ENCODE results near the gene CXXC1.

Gene CXXC1

DNA sequence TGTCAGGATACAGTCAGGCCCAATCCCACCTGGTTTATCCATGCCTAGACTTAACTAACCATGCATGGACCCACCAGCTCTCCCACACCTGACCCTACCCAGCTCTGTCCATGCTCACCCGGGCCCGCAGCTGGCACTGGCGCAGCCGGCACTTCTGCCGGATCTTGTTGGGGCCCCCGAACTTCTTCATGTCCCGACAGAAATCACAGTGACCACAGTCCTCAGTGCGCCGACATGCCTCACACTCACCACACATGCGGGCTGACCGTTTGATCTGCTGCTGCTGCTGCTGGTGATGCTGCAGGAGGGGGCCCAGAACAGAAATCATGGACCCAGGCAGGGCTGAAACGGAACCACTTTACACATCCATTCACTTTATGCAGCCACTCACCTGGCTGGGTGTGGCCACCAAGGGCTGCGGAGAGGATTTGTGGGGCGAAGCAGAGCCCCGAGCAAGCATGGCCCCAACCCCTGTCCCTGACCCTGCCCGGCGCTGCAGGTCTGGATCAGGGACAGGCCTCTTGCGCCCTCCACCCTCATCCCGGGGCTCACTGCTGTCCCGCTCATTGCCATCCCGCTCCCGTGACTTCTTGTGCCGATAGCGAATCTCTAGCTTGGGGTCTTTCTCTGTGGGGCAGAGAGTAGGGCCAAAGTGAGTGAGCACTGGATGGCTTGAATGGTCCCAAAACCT lies 1.7 kb downstream of the CXXC1 start:
- H3K4me3 ChIP-seq (replicated peaks in 1 of 2; ENCODE audit: low read depth in 2 of 2, low read length in 2 of 2) = no peak overlapping the region
- TF ChIP-seq, protein P1, sequence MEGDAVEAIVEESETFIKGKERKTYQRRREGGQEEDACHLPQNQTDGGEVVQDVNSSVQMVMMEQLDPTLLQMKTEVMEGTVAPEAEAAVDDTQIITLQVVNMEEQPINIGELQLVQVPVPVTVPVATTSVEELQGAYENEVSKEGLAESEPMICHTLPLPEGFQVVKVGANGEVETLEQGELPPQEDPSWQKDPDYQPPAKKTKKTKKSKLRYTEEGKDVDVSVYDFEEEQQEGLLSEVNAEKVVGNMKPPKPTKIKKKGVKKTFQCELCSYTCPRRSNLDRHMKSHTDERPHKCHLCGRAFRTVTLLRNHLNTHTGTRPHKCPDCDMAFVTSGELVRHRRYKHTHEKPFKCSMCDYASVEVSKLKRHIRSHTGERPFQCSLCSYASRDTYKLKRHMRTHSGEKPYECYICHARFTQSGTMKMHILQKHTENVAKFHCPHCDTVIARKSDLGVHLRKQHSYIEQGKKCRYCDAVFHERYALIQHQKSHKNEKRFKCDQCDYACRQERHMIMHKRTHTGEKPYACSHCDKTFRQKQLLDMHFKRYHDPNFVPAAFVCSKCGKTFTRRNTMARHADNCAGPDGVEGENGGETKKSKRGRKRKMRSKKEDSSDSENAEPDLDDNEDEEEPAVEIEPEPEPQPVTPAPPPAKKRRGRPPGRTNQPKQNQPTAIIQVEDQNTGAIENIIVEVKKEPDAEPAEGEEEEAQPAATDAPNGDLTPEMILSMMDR (IDR thresholded peaks at IDR 0.05; ENCODE audit: low read depth, low read length) = no peak
- no peak for DNase-seq (ENCODE audit: low read depth in 2 of 2)

DNA sequence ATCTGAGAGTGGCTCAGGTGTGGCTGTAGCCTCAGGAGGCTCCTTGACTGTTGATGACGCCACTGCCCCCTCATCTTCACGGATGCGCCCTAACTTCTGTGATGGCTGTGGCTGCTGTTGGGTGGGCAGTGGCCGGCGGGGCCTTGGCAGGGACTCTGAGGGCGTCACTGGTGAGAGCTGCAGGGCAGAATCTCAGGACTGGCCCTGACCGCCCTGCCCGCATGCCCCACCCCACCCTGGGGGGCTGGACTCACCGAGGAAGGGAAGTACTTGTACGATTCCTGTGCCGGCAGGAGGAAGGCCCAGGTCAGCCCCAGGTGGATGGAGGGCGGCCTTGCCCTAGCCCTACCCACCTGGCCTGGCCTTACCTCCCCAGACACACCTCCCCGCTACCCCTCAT lies 2.4 kb downstream of the CXXC1 start:
- no peak for DNase-seq (ENCODE audit: low read depth in 2 of 2)
- H3K4me3 ChIP-seq (replicated peaks in 1 of 2; ENCODE audit: low read depth in 2 of 2, low read length in 2 of 2) = no peak overlapping the region
- TF ChIP-seq, protein P1 (IDR thresholded peaks at IDR 0.05; ENCODE audit: low read depth, low read length) = no peak

DNA sequence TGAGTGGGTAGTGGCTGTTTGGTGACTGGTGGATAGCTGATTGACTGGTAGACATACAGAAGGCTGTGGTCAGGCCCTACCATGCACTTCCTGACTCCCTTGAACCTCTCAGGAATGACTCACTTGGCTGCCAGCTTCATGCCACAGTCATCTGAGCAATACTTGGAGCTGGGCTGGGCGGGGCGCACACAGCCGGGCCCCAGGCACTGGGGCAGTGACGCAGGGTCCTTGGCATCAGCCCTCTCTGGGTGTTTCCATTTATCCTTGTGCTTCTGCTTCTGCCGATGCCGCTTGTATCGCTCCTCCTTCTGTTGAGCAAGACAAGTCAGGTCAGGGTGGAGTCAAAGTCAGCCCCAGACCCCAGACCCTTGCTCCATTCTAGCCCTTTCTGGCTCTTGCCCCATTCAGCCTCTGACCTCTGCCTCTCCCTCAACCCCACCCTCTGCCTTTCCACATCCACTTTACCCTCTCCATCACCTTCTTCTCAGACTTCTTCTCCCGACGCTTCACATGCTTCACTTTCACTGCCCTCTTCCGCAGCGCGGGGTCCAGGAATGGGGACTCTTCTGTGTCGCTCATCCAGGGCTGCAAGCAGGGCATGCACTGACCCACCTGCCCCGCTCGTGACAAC lies 3.1 kb downstream of the CXXC1 start:
- peak in 1 of 2 donors; percentile 34 for DNase-seq (ENCODE audit: low read depth in 2 of 2)
- no peak overlapping the region for H3K4me3 ChIP-seq (replicated peaks in 1 of 2; ENCODE audit: low read depth in 2 of 2, low read length in 2 of 2)
- TF ChIP-seq, protein P1 (IDR thresholded peaks at IDR 0.05; ENCODE audit: low read depth, low read length) = no peak

DNA sequence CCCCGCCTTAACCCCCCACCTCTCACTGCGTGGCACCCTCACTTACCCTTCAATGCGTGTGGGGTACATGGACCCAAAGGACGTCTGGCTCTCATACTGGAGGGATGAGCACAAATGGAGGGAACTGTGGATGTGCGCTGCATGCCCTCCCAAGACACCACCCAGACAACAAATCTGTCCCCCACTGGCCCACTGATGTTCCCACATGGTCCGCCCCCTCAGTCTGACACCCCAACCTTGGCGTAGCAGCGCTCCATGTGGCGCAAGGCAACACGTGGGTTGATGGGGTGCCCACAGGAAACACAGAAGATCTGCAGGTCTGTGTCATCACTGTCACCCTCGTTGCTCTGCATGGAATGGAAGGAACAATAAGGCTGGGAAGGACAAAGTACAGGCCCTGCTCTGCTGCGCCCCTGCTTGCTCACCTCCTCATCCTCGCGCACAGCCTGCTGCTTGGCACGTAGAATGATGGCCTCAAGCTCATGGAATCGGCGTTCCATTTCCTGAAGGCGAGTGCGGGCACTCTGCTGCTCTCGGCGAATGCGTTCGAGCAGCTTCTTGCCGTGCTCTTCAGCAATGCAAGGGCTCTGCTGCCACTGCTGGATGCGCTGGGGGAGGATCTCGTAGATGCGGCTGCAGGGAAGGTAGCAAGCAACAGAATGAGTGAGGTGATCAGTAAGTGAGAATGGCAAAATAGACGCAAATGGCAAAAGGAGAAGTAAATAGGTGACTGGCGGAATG lies 3.9 kb downstream of the CXXC1 start:
- TF ChIP-seq, protein P1 (IDR thresholded peaks at IDR 0.05; ENCODE audit: low read depth, low read length) = no peak
- H3K4me3 ChIP-seq (replicated peaks in 1 of 2; ENCODE audit: low read depth in 2 of 2, low read length in 2 of 2) = no peak overlapping the region
- DNase-seq (ENCODE audit: low read depth in 2 of 2) = no peak

DNA sequence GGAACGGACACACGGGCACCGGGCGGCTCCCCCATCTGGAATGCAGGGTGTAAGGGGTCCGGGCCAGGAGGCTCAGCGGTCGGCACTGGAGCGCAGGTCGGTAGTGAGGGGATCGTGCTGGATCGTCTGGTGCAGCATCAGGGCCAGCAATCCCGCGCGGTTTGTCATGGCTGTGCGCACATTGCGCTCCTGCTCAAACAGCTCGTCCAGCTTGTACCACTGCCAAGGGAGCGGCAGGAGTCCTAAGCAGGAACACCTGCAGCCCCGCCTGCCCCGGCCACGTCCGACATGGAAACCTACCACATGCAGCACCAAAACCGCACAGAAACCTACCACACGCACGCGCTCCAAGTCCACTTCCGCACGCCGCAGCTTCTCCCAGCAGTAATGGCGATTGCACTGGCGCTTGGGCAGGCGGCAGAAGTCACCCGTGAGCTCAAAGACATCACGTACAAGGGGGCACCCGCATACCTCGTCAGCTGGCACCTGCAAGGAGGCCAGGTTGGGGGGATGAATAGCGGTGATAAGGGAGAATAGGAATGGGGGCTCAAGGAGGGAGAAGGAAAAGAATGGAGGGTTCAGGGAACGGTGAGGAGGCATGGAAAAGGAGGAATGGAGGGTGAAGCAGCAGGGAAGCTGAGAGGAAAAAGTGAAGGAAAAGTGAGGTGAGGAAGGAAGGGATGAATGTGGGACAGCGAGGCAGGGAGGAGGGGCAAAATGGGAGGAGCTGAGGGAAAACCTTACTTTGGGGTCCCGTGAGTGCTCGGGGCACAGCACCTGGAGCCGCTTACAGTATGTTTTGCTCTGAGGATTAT lies 4.8 kb downstream of the CXXC1 start:
- no peak for DNase-seq (ENCODE audit: low read depth in 2 of 2)
- TF ChIP-seq, protein P1 (IDR thresholded peaks at IDR 0.05; ENCODE audit: low read depth, low read length) = no peak
- H3K4me3 ChIP-seq (replicated peaks in 1 of 2; ENCODE audit: low read depth in 2 of 2, low read length in 2 of 2) = no peak overlapping the region

DNA sequence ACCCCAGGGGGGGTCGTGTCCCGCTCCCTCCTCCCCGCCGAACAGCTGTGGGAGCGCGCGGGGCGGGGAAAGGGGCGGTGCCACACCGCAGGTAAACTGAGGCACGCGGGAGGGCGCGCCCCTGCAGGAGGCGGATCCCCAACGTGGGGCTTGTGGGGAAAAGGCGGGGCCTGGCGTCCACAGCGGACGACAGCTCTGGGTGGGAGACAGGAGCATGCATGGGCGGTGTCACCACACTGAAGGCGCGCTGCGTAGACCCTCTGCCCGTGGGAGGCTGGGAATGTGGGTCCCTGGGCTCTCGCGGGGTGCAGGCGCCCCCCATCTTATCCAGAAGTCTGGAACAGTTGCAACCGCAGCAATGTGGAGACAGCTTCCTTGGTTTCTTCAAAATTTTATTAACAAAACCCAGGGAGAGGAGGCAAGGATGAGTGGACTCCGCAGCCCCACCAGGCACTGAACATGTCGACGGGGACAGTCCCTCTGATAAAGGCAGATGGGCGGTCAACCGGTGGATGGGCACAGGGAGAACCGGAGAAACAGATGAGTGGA lies 5.4 kb downstream of the CXXC1 start:
- TF ChIP-seq, protein P1 (IDR thresholded peaks at IDR 0.05; ENCODE audit: low read depth, low read length) = no peak
- H3K4me3 ChIP-seq (replicated peaks in 1 of 2; ENCODE audit: low read depth in 2 of 2, low read length in 2 of 2) = peak overlapping the region; percentile 96 to 98
- no peak for DNase-seq (ENCODE audit: low read depth in 2 of 2)
